HEK293 (cell line): ENCODE measurements around the gene CASK.

Source experiments
- EGR2 ChIP-seq: fragments of 450-650 bp; formaldehyde crosslinking; IDR thresholded peaks from 2 replicates; pipeline ENCODE4 v1.5.1; 2016; ENCODE audit warnings: low read depth, missing biosample characterization, missing genetic modification characterization
- GLIS1 ChIP-seq: fragments of 450-650 bp; formaldehyde crosslinking; IDR thresholded peaks from 2 replicates; pipeline ENCODE4 v1.5.1; 2016; ENCODE audit warnings: missing biosample characterization, missing genetic modification characterization
- GLIS2 ChIP-seq: fragments of 450-650 bp; formaldehyde crosslinking; IDR thresholded peaks from 2 replicates; pipeline ENCODE4 v1.5.1; 2016; ENCODE audit warnings: missing biosample characterization, missing genetic modification characterization
- KLF16 ChIP-seq: fragments of 450-650 bp; formaldehyde crosslinking; IDR thresholded peaks from 2 replicates; pipeline ENCODE4 v1.5.1; 2017; ENCODE audit warnings: missing biosample characterization, missing genetic modification characterization
- MYNN ChIP-seq: fragments of 450-650 bp; formaldehyde crosslinking; IDR thresholded peaks from 2 replicates; pipeline ENCODE4 v1.5.1; 2016; ENCODE audit warnings: missing biosample characterization, missing genetic modification characterization, borderline replicate concordance
- OSR2 ChIP-seq: fragments of 450-650 bp; formaldehyde crosslinking; IDR thresholded peaks from 2 replicates; pipeline ENCODE4 v1.5.1; 2016; ENCODE audit warnings: missing biosample characterization, missing genetic modification characterization
- ZBTB1 ChIP-seq: fragments of 450-650 bp; formaldehyde crosslinking; IDR thresholded peaks from 2 replicates; pipeline ENCODE4 v1.5.1; 2016; ENCODE audit warnings: missing biosample characterization, missing genetic modification characterization
- ZFP41 ChIP-seq: fragments of 450-650 bp; formaldehyde crosslinking; IDR thresholded peaks from 2 replicates; pipeline ENCODE4 v1.5.1; 2016; ENCODE audit warnings: missing biosample characterization, missing genetic modification characterization, borderline replicate concordance
- ZFP69B ChIP-seq: fragments of 450-650 bp; formaldehyde crosslinking; IDR thresholded peaks from 2 replicates; pipeline ENCODE4 v1.5.1; 2016; ENCODE audit warnings: missing biosample characterization, missing genetic modification characterization
- ZIC2 ChIP-seq: fragments of 450-650 bp; formaldehyde crosslinking; IDR thresholded peaks from 2 replicates; pipeline ENCODE4 v1.5.1; 2016; ENCODE audit warnings: missing biosample characterization, missing genetic modification characterization
- ZNF138 ChIP-seq: fragments of 450-650 bp; formaldehyde crosslinking; IDR thresholded peaks from 2 replicates; pipeline ENCODE4 v1.5.1; 2016; ENCODE audit warnings: missing biosample characterization, missing genetic modification characterization, borderline replicate concordance
- ZNF16 ChIP-seq: fragments of 450-650 bp; formaldehyde crosslinking; IDR thresholded peaks from 2 replicates; pipeline ENCODE4 v1.5.1; 2016; ENCODE audit warnings: low read depth, missing biosample characterization, missing genetic modification characterization
- ZNF184 ChIP-seq: fragments of 450-650 bp; IDR thresholded peaks from 2 replicates; pipeline ENCODE4 v1.5.1; 2018; ENCODE audit warnings: missing biosample characterization, mild to moderate bottlenecking, missing genetic modification characterization
- ZNF2 ChIP-seq: fragments of 450-650 bp; formaldehyde crosslinking; IDR thresholded peaks from 2 replicates; pipeline ENCODE4 v1.5.1; 2016; ENCODE audit warnings: missing biosample characterization, missing genetic modification characterization
- ZNF214 ChIP-seq: fragments of 450-650 bp; formaldehyde crosslinking; IDR thresholded peaks from 2 replicates; pipeline ENCODE4 v1.5.1; 2017; ENCODE audit warnings: missing biosample characterization, mild to moderate bottlenecking, missing genetic modification characterization, borderline replicate concordance
- ZNF302 ChIP-seq: fragments of 450-650 bp; formaldehyde crosslinking; IDR thresholded peaks from 2 replicates; pipeline ENCODE4 v1.5.1; 2016; ENCODE audit warnings: missing biosample characterization, missing genetic modification characterization, low read depth
- ZNF311 ChIP-seq: fragments of 450-650 bp; formaldehyde crosslinking; IDR thresholded peaks from 2 replicates; pipeline ENCODE4 v1.5.1; 2017; ENCODE audit warnings: missing biosample characterization, missing genetic modification characterization, borderline replicate concordance
- ZNF48 ChIP-seq: fragments of 450-650 bp; formaldehyde crosslinking; IDR thresholded peaks from 2 replicates; pipeline ENCODE4 v1.5.1; 2016; ENCODE audit warnings: missing biosample characterization, missing genetic modification characterization
- ZNF549 ChIP-seq: fragments of 450-650 bp; IDR thresholded peaks from 2 replicates; pipeline ENCODE4 v1.5.1; 2018; ENCODE audit warnings: missing biosample characterization, missing genetic modification characterization, mild to moderate bottlenecking, inconsistent platforms, moderate library complexity
- ZNF561 ChIP-seq: fragments of 450-650 bp; IDR thresholded peaks from 2 replicates; pipeline ENCODE4 v1.5.1; 2018; ENCODE audit warnings: missing biosample characterization, missing genetic modification characterization, borderline replicate concordance
- ZNF629 ChIP-seq: fragments of 450-650 bp; formaldehyde crosslinking; IDR thresholded peaks from 2 replicates; pipeline ENCODE4 v1.5.1; 2017; ENCODE audit warnings: missing biosample characterization, missing genetic modification characterization
- ZNF677 ChIP-seq: fragments of 450-650 bp; IDR thresholded peaks from 2 replicates; pipeline ENCODE4 v1.5.0; 2018; ENCODE audit warnings: missing biosample characterization, mild to moderate bottlenecking, missing genetic modification characterization, moderate library complexity
- ZNF707 ChIP-seq: fragments of 450-650 bp; formaldehyde crosslinking; IDR thresholded peaks from 2 replicates; pipeline ENCODE4 v1.5.1; 2016; ENCODE audit warnings: missing biosample characterization, missing genetic modification characterization
- ZSCAN30 ChIP-seq: fragments of 450-650 bp; IDR thresholded peaks from 2 replicates; pipeline ENCODE4 v1.5.1; 2018; ENCODE audit warnings: missing biosample characterization, mild to moderate bottlenecking, missing genetic modification characterization, moderate library complexity
- TF ChIP-seq, protein P1 (sequence below): fragments of 450-650 bp; formaldehyde crosslinking; IDR thresholded peaks from 2 replicates; pipeline ENCODE4 v1.5.1; 2016; ENCODE audit warnings: missing biosample characterization, missing genetic modification characterization, borderline replicate concordance
- TF ChIP-seq, protein P2 (sequence below): fragments of 450-650 bp; formaldehyde crosslinking; IDR thresholded peaks from 2 replicates; pipeline ENCODE4 v1.5.1; 2016; ENCODE audit warnings: missing biosample characterization, missing genetic modification characterization
- TF ChIP-seq, protein P3 (sequence below): fragments of 450-650 bp; formaldehyde crosslinking; IDR thresholded peaks from 2 replicates; pipeline ENCODE4 v1.5.1; 2016; ENCODE audit warnings: missing biosample characterization, missing genetic modification characterization
- TF ChIP-seq, protein P4 (sequence below): fragments of 450-650 bp; formaldehyde crosslinking; IDR thresholded peaks from 2 replicates; pipeline ENCODE4 v1.5.1; 2017; ENCODE audit warnings: missing biosample characterization, missing genetic modification characterization

The CASK gene

DNA sequence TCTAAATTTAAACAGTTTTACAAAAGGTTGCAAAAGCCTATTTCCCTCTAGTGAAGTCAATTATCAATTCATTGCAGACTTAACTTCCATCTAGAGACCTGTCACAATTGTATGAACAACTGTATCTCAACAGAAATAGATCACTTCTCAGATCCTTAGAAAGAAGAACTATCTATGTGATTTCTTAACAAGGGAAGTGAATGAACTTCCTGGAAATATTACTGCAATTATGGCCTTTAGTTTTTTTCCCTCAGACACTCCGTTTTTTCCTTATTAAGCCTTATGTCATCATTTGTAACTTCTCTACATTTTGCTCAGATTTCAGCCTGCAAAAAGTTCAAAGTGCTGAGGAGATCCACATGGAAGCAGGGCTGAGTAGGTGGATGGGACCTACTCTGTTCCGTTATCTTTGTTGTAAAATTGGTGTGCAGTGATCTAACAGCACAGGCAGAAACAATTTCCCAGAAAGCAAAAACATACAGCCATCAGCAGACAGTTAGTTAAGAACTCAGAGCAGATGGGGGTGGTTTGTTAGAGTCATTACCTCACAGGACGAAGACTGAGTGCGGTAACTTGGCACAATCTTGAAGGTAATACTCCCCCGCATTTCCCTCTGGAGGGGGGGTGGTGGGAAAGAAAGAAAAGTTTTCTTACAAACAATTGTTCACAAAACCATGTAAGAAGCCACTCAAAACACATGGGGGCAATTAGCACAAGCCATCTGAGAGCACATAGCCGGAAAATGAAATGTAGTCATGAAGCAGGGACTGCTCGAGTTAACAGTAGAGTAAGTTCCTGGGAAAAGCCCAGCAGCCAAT, 363.9 kb downstream of the CASK start (continued):
- TF ChIP-seq ZNF214 (no peak), ZNF707 (tag by site-specific recombination) (no peak), ZNF2 (no peak), ZNF311 (no peak), ZFP41 (tag by site-specific recombination) (no peak), ZNF302 (tag by site-specific recombination) (no peak), EGR2 (0 out of 2 replicates have a peak, but pooled peaks have one; percentile 6), ZNF549 (tag by site-specific recombination) (no peak), ZNF629 (tag by site-specific recombination) (peak; percentile 59), ZNF677 (no peak), OSR2 (tag by site-specific recombination) (no peak), ZNF48 (tag by site-specific recombination) (no peak), GLIS1 (peak; percentile 61), ZSCAN30 (tag by site-specific recombination) (no peak), ZIC2 (tag by site-specific recombination) (no peak), KLF16 (no peak), ZNF138 (no peak), ZNF184 (tag by site-specific recombination) (no peak), MYNN (tag by site-specific recombination) (no peak), ZNF16 (tag by site-specific recombination) (no peak), ZBTB1 (tag by site-specific recombination) (no peak), GLIS2 (tag by site-specific recombination) (no peak), ZFP69B (tag by site-specific recombination) (no peak), ZNF561 (tag by site-specific recombination) (no peak)
- TF ChIP-seq, protein P1, sequence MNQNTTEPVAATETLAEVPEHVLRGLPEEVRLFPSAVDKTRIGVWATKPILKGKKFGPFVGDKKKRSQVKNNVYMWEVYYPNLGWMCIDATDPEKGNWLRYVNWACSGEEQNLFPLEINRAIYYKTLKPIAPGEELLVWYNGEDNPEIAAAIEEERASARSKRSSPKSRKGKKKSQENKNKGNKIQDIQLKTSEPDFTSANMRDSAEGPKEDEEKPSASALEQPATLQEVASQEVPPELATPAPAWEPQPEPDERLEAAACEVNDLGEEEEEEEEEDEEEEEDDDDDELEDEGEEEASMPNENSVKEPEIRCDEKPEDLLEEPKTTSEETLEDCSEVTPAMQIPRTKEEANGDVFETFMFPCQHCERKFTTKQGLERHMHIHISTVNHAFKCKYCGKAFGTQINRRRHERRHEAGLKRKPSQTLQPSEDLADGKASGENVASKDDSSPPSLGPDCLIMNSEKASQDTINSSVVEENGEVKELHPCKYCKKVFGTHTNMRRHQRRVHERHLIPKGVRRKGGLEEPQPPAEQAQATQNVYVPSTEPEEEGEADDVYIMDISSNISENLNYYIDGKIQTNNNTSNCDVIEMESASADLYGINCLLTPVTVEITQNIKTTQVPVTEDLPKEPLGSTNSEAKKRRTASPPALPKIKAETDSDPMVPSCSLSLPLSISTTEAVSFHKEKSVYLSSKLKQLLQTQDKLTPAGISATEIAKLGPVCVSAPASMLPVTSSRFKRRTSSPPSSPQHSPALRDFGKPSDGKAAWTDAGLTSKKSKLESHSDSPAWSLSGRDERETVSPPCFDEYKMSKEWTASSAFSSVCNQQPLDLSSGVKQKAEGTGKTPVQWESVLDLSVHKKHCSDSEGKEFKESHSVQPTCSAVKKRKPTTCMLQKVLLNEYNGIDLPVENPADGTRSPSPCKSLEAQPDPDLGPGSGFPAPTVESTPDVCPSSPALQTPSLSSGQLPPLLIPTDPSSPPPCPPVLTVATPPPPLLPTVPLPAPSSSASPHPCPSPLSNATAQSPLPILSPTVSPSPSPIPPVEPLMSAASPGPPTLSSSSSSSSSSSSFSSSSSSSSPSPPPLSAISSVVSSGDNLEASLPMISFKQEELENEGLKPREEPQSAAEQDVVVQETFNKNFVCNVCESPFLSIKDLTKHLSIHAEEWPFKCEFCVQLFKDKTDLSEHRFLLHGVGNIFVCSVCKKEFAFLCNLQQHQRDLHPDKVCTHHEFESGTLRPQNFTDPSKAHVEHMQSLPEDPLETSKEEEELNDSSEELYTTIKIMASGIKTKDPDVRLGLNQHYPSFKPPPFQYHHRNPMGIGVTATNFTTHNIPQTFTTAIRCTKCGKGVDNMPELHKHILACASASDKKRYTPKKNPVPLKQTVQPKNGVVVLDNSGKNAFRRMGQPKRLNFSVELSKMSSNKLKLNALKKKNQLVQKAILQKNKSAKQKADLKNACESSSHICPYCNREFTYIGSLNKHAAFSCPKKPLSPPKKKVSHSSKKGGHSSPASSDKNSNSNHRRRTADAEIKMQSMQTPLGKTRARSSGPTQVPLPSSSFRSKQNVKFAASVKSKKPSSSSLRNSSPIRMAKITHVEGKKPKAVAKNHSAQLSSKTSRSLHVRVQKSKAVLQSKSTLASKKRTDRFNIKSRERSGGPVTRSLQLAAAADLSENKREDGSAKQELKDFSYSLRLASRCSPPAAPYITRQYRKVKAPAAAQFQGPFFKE (tag by site-specific recombination) = no peak
- TF ChIP-seq, protein P2, sequence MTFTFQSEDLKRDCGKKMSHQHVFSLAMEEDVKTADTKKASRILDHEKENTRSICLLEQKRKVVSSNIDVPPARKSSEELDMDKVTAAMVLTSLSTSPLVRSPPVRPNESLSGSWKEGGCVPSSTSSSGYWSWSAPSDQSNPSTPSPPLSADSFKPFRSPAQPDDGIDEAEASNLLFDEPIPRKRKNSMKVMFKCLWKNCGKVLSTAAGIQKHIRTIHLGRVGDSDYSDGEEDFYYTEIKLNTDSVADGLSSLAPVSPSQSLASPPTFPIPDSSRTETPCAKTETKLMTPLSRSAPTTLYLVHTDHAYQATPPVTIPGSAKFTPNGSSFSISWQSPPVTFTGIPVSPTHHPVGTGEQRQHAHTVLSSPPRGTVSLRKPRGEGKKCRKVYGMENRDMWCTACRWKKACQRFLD (tag by site-specific recombination) = no peak
- TF ChIP-seq, protein P3, sequence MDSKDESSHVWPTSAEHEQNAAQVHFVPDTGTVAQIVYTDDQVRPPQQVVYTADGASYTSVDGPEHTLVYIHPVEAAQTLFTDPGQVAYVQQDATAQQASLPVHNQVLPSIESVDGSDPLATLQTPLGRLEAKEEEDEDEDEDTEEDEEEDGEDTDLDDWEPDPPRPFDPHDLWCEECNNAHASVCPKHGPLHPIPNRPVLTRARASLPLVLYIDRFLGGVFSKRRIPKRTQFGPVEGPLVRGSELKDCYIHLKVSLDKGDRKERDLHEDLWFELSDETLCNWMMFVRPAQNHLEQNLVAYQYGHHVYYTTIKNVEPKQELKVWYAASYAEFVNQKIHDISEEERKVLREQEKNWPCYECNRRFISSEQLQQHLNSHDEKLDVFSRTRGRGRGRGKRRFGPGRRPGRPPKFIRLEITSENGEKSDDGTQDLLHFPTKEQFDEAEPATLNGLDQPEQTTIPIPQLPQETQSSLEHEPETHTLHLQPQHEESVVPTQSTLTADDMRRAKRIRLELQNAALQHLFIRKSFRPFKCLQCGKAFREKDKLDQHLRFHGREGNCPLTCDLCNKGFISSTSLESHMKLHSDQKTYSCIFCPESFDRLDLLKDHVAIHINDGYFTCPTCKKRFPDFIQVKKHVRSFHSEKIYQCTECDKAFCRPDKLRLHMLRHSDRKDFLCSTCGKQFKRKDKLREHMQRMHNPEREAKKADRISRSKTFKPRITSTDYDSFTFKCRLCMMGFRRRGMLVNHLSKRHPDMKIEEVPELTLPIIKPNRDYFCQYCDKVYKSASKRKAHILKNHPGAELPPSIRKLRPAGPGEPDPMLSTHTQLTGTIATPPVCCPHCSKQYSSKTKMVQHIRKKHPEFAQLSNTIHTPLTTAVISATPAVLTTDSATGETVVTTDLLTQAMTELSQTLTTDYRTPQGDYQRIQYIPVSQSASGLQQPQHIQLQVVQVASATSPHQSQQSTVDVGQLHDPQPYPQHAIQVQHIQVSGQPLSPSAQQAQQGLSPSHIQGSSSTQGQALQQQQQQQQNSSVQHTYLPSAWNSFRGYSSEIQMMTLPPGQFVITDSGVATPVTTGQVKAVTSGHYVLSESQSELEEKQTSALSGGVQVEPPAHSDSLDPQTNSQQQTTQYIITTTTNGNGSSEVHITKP (tag by site-specific recombination) = 0 out of 2 replicates have a peak, but pooled peaks have one; percentile 22
- TF ChIP-seq, protein P4, sequence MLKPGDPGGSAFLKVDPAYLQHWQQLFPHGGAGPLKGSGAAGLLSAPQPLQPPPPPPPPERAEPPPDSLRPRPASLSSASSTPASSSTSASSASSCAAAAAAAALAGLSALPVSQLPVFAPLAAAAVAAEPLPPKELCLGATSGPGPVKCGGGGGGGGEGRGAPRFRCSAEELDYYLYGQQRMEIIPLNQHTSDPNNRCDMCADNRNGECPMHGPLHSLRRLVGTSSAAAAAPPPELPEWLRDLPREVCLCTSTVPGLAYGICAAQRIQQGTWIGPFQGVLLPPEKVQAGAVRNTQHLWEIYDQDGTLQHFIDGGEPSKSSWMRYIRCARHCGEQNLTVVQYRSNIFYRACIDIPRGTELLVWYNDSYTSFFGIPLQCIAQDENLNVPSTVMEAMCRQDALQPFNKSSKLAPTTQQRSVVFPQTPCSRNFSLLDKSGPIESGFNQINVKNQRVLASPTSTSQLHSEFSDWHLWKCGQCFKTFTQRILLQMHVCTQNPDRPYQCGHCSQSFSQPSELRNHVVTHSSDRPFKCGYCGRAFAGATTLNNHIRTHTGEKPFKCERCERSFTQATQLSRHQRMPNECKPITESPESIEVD (tag by site-specific recombination) = peak; percentile 30
